Measurements from ENCODE around the gene SKI. TPM values are rescaled to one million over a fixed set of nuclear protein-coding genes. Genes with fewer than 3 reads are reported as not detected.

The SKI gene
- total and polyA plus RNA-seq, 2 donors (not counting 1 experiment from before 2014, with no cell fraction given): 14.9 to 74.9 TPM

DNA sequence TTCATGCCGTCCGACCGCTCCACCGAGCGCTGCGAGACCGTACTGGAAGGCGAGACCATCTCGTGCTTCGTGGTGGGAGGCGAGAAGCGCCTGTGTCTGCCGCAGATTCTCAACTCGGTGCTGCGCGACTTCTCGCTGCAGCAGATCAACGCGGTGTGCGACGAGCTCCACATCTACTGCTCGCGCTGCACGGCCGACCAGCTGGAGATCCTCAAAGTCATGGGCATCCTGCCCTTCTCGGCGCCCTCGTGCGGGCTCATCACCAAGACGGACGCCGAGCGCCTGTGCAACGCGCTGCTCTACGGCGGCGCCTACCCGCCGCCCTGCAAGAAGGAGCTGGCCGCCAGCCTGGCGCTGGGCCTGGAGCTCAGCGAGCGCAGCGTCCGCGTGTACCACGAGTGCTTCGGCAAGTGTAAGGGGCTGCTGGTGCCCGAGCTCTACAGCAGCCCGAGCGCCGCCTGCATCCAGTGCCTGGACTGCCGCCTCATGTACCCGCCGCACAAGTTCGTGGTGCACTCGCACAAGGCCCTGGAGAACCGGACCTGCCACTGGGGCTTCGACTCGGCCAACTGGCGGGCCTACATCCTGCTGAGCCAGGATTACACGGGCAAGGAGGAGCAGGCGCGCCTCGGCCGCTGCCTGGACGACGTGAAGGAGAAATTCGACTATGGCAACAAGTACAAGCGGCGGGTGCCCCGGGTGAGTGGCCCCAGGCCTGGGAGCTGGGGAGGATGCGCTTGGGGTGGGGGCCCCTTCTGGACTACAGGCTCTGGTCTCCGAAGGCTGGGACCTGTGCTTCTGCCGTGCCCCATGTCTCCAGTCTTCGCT lies 1.1 kb downstream of the SKI start:
- Histone ChIP-seq H3K9ac (ENCODE audit: low read length) (peak overlapping the region; percentile 72), H3K4me1 (ENCODE audit: control insufficient read depth in 2 of 2, insufficient read depth in 2 of 2, low read length in 2 of 2) (peaks cover 49 to 57% of the 10 kb centered on the region in 2 donors), H3K4me2 (replicated peaks; ENCODE audit: low read depth, low read length, poor library complexity, severe bottlenecking) (peak overlapping the region; percentile 89), H4K20me1 (ENCODE audit: control insufficient read depth, insufficient read depth, low read length, poor library complexity, severe bottlenecking) (peaks cover 54% of the 10 kb centered on the region), H3K79me2 (ENCODE audit: control insufficient read depth, insufficient read depth, low read length) (peaks cover 55% of the 10 kb centered on the region), H3K27ac (ENCODE audit: low read length in 2 of 2) (peak overlapping the region in 1 of 2 donors; percentile 93), H3K9me3 (ENCODE audit: control extremely low read depth in 1 of 3, control insufficient read depth in 2 of 3, insufficient read depth in 1 of 3, low read length in 2 of 3) (no peaks in the 10 kb centered on the region), H3K27me3 (replicated peaks in 1 of 4; ENCODE audit: control extremely low read depth in 1 of 4, control insufficient read depth in 3 of 4, insufficient read depth in 4 of 4, low read length in 3 of 4) (no peaks in the 10 kb centered on the region), H3K36me3 (replicated peaks in 1 of 2; ENCODE audit: control extremely low read depth in 1 of 2, control insufficient read depth in 1 of 2, extremely low read depth in 1 of 2, insufficient read depth in 2 of 2, low read length in 1 of 2) (peaks cover 0 to 3% of the 10 kb centered on the region in 2 experiments), H3K4me3 (ENCODE audit: control extremely low read depth in 1 of 5, extremely low read depth in 1 of 5, insufficient read depth in 1 of 5, low read depth in 2 of 5, low read length in 4 of 5) (peak overlapping the region; percentile 46 to 82 (median 68)), H2AFZ (ENCODE audit: insufficient read depth, low read depth, low read length, poor library complexity, severe bottlenecking) (no peak overlapping the region)
- no peaks in the 10 kb centered on the region for H3K27me3 Mint-ChIP-seq
- ChIA-PET CTCF (interaction anchor here (0.8 to 3.9 kb wide), 17 partner anchors 11 to 162 kb away, joined by 3 to 22 read pairs (median 4); partner anchors contain the start of genes FAAP20, MORN1 and RER1), POLR2A (interaction anchor here (0.8 to 3.4 kb wide), 10 partner anchors 17 to 162 kb away, joined by 3 to 30 read pairs (median 4); partner anchors contain the start of genes FAAP20, MORN1 and RER1)
- intact Hi-C loops (cut with micrococcal nuclease): loop anchor here (1.0 to 5.0 kb wide), 2 partner anchors 152 to 1673 kb away; partner anchors contain the start of gene C1orf174
- 11% methylated on average over 77 of the region's 77 CpGs for WGBS (ENCODE audit: insufficient coverage)
- TF ChIP-seq EZH2 (IDR thresholded peaks at IDR 0.05; ENCODE audit: borderline replicate concordance, insufficient read depth, low read depth, low read length, poor library complexity, severe bottlenecking): no peak
- TF ChIP-seq, protein P1, sequence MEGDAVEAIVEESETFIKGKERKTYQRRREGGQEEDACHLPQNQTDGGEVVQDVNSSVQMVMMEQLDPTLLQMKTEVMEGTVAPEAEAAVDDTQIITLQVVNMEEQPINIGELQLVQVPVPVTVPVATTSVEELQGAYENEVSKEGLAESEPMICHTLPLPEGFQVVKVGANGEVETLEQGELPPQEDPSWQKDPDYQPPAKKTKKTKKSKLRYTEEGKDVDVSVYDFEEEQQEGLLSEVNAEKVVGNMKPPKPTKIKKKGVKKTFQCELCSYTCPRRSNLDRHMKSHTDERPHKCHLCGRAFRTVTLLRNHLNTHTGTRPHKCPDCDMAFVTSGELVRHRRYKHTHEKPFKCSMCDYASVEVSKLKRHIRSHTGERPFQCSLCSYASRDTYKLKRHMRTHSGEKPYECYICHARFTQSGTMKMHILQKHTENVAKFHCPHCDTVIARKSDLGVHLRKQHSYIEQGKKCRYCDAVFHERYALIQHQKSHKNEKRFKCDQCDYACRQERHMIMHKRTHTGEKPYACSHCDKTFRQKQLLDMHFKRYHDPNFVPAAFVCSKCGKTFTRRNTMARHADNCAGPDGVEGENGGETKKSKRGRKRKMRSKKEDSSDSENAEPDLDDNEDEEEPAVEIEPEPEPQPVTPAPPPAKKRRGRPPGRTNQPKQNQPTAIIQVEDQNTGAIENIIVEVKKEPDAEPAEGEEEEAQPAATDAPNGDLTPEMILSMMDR (IDR thresholded peaks at IDR 0.05): no peak
- peaks cover 51% of the 10 kb centered on the region for H3K4me1 Mint-ChIP-seq
- H3K27ac Mint-ChIP-seq: peak overlapping the region; percentile 94
- H3K9me3 Mint-ChIP-seq (ENCODE audit: insufficient read depth): no peaks in the 10 kb centered on the region
- H3K4me3 Mint-ChIP-seq: peak overlapping the region; percentile 98
- DNase-seq (peak; percentile 77), ATAC-seq (ENCODE audit: low read depth) (no peak)

All from B cell (primary cell).